Globus pallidus (tissue), 1 donor: Measurements from ENCODE around the gene GRM4.

ENCODE experiments used
- DNase-seq: peaks from one replicate; pipeline ENCODE4 v3.0.0-alpha.2; 2015; ENCODE audit warnings: low spot score

The GRM4 gene

DNA sequence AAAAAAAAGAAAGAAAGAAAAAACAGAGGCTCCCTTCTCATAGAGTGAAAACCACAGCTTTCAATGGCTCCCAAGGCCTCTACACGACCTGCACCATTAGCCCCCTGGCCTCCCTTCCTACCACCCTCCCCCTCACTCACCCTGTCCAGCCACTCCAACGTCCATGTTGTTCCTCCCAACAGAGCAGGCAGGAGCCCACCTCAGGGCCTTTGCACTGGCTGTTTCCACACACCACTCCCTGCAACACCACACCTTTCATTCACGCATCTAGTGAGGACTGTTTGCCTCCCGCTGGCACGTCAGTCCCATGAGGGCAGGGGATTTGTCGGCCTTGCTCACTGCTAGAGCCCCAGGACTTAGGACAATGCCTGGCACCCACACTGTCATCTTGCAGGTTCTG lies 39.5 kb downstream of the GRM4 start:
- no peak for DNase-seq

DNA sequence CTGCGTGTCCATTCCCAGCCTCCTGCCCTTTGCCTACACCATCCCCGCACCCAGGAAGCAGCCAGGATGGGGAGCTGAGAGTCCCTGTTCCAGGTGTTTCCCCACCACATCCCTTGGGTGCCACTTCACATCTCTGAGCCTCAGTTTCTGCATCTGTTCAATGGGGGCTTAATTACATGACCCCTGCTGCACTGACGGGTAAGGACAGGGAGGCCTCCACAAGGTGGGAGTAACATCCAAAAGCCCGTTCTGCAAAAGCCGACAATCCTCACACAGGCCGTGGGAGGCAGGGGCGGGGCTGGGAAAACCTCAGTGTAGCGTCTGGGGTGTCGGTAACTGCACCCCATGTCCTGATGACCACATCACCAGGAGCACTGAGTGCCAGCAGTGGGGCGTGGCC lies 41.3 kb downstream of the GRM4 start:
- DNase-seq = no peak

DNA sequence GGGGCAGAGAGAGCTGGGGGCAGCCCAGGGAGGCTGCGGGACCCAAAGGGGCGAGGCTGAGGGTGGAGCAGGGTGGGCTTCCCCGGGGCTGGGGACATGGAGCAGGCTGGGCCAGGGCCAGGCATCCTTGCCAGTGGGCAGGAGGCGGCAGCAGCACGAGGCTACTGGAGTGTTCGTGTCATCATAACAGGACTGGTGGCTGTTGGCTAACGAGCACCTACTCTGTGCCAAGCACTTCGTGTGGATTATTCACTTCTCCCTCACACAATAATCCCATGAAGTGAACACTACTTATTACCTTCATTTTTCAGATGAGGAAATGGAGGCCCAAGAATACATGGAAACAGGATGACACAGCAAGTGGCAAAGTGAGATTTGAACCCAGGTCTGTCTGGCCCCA lies 41.7 kb downstream of the GRM4 start:
- DNase-seq = no peak

DNA sequence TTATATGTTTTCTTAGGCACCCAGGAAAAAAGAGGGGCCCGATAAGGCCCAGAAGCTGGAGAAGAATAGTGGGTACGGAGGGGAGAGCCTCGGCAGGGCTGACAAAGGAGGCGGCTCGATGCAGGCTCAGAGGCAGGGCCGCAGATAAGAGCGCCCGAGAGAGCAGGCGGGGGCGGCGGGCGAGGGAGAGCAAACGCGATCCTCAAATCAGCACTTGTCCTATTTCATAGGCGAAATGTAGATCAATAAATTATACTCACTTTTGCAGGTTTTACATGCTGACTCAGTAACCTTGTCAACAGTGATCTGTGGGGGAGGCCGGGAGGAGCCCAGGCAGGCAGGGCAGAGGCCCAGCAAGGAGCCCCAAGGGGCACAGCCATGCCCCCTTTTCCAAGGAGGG lies 42.6 kb downstream of the GRM4 start:
- no peak for DNase-seq

DNA sequence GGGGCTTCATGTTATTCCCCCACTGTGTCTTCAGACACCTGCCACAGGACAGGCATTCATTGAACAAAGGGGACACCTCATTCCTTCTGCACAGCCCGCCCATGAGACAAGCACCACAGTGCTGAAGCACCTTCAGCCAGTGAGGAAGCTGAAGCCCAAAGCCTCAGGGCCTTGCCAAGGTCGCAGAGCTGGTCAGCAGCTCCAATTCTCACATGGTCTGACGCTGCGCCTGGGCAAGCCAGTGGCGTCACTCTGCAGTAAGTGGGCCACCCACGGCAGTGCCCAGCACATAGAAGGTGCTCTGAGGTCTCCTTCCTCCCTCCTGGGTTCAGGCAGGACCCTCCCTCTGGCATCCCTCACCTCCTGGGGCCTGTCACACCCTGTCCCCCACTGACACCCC lies 43.2 kb downstream of the GRM4 start:
- no peak for DNase-seq

DNA sequence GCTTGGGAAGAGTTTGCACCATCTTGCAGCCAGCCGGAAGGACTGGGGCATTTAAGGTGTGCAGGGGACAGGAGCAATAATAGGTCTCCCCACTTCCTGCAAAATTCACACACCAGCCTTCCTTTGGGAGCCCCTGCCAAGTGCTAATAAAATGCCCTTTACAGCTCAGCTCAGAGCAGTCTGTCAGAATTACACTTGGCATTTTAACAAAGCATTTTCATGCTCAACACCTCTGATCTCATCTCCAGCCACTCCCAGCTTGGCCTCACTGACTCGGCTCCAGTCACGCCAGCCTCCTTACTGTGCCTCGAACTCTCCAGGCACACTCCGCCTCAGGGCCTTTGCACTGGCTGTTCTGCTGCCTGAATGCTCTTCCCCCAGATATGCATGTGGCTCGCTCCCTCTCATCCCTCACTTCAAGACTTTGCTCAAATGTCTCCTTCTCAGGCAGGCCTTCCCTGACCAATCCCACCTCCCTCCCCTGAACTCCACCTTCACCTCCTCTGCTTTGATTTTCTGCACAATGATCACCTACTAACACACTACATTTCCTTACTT lies 43.7 kb downstream of the GRM4 start:
- DNase-seq = no peak

DNA sequence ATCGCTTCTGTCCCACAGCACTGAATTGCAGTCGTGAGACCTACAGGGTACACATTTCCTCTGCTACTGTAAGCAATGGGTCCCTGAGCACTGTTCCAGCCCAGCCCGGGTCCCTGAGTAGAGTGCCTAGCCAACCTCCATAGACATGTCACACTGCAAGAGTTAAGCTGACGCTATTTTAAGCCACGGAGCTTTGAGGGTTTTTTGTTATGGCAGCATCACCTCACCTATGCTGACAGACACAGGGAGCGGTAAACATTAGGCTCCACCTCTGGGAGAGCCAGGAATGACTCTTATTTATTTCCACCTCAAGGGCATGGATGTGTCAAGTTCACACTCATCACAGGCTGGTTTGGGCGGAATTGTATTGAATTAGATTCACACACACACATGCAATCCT lies 45.1 kb downstream of the GRM4 start:
- no peak for DNase-seq

DNA sequence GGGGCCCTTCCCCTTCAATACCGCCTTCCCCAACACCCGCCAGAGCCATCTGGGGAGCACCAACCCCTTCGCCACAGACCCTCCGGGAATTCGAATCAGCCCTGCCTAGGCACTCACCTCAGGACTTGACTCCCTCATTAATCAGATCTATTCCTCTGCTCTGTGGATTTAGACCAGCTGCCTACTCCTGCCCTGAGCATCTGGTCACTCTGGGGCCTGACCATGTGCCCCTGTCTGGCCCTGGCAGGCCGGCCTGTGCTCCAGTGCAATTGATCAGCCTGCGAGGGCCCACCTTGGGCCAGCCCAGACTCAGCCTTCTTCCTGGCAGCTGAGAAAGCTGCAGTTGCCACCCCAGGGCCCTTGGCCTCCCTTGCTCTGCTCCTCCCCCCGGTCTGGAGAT lies 46.0 kb downstream of the GRM4 start:
- no peak for DNase-seq

DNA sequence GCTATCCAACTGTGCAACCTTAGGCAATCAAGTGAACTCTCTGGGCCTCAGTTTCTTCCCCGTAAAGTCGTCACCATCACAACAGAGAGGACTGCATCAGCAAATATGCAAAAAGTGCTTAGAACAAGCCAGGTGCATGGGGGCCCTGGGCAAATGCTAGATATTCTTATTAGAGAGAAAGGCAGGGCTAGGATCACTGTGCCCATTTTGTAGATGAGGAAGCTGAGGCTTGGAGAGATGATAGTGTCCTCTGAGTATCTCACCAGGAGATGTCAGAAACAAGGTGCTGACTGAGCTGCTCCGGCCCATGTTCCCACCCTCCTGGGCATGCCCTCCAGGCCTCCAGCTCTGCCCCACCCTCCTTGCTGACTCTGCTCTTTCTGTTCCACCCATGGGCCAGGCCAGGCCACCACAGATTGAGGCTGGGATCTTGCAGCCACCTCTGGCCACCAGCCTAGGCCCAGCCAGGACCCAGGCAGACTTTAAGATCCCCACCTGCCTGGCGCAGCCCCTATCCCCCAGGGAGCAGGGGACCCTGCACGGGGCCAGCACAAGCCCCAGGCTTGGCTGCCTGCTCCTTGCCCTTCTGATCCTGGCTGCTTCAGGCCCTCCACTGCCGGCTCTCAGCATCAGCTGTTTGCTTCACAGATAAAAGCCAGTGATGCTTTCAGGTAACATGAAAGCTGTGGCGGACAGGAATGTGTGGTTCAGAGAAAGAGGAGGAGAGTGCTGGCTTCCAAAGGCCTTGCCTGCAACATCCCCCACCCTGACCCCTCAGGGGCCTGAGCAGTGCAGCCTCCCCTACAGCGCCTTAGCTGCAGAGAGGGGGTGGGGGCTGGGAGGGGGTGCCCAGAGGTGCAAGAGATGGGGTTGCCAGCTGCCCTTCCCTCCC lies 47.6 kb downstream of the GRM4 start:
- no peak for DNase-seq

DNA sequence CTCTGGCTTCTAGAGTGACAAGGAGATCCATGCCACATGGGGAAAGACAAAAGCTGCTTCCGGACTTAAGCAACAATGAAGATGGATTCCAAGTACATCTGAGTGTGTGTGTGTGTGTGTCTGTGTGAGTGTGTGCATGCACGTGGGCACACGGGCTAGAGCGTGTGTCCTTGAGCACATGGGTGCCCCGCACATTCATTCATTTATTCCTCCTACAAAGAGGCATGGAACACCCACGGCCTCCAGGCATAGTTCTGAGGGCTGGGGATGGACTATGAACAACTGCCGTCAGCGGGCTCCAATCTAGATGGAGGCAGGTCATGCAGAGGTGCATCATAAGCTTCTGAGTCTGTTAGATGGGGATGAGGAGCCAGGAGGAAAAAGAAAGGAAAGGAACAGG lies 49.1 kb downstream of the GRM4 start:
- no peak for DNase-seq

DNA sequence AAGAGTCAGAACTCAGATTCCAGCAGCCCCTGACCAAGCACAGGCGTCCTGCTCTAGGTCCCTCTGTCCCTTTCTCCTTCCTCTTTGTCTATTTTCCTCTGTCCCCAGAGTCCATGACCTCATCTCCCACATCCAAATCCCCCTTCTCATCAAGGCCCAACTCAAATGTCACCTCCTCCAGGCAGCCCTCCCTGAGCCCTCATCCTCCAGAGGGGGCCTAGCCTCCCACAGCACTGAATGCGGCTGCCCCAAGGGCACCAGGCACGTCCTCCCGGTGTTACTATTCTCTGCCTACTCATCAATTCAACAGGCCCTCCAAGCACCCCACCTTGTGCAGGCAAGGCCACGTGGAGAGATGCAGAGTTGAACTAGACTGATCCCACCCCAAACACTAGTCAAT lies 49.7 kb downstream of the GRM4 start:
- DNase-seq = no peak

DNA sequence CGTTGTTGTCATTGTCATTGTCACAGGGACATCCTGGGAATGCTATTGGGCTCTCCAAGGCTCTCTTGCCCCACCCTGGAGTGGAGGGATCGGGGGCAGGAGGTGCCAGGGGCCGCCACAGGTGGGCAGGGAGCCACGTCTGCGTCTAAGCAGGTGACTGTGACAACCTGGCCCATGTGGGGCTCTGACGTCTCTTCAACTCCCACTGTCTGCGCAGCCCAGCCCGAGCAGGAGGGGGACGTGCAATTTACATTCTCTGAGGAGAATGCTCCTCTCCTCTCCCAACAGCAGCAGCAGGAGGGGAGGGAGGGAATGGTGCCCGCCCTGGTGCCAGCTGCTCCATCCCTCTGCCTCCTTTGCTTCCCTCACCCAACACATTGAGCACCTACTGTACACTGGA lies 50.1 kb downstream of the GRM4 start:
- DNase-seq = no peak

DNA sequence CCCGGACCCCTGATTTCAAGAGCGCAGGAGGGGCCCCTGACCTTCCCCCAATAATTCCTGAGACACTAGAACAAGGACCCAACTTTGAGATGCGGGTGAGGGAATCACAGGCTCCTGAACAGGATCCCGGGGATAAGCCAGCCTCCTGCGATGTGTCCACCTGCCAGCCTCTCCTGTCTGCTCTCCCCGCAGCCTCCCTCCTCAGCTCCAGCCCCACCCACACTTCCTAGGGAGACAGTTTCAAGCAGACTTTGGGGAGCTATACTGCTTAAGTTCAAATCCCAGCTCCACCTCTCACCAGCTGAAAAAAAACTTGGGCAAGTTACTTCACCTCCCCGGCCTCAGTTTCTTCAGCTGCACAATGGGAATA lies 50.8 kb downstream of the GRM4 start:
- no peak for DNase-seq

DNA sequence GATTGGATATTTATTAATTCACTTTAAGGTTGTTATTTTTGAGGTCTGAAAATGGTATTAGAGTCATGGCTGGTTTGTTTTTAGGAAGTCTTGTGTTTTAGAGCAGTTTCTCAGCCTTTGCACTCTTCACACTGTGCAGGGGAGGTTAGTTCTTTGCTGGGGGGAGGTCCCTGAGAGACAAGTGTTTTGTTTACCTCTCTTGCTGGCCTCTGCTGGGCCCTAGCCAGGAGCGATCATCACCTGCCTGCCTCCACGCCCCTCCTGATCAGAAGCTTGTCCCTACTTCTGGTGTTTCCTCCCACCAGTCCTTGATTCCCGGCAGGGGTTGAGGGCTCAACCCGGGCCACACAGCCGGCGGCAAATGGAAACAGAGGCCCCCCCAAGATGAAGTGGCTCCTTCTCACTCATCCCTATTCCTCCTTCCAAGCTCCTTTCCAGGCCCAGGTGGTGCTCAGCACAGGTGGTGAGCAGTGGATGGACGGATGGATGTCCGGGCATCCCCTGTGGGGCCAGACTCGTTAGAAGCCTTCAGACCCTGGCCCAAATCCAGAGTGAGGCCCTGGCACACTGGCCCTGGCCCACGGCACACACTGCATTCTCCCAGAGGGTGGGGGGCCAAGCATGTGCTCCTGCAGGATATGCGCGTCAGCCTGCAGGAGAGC lies 51.3 kb downstream of the GRM4 start:
- DNase-seq = no peak

DNA sequence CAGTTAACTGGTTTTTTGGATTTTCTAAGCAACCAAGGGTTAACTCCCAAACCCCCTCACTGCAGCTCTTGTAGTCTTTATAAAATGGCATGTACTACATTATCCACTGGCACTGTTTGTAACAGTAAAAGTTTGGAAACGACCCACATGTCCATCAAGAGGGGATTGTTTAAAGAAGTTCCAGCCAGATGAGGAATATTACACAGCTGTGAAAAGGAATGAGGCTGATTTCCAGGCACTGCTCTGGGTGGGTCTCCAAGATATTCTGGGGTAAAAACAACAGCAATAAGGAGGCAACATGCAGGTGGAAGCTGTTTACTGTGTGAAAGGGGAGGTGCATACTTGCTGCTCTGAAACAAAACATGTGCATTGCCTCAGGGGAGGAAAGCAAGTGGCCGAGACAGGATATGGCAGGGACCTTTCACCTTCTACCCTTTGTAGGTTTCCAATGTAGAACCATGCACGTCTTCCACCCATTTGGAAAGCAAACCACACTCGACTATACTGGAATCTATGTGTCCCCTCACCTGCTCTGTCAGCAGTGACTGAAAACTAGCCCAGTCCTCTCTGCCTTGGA lies 51.9 kb downstream of the GRM4 start:
- DNase-seq = no peak

DNA sequence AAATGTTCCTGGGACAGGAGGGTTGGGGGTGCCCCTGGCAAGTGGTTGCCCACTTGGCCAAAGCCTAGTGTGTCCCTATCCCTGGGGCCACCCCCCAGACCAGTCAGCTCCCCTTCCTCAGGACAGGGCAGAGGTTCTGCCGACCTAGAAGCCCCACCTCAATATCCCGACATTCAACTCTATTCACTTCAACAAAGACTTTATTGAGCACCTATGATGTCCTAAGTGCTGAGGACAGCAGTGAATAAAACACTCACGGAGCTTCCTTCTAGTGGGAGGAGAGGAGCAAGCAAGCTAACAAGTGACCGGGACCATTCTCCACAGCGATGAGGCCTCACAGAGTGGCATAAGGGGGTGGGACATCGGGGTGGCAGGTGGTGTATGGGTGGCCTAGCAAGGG lies 52.7 kb downstream of the GRM4 start:
- DNase-seq = no peak

DNA sequence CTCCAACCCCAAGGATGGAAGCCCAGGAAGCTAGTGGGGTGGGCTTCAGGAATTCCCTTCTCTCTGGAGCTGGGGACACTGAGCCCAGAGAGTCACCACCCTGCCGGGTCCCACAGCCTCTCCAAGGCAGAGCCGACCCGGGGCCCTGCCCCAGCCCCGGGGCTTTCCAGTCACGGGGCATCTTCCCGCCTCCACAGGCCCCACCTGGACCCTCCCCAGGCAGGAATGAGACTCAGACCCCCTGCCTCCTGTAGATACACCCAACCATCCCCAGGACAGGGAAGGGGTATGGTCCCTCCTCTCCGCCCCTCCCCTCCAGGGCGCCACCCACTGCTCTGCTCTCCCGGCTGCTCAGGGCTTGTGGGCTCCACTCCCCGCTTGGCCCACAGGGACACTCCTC lies 53.3 kb downstream of the GRM4 start:
- DNase-seq = no peak

DNA sequence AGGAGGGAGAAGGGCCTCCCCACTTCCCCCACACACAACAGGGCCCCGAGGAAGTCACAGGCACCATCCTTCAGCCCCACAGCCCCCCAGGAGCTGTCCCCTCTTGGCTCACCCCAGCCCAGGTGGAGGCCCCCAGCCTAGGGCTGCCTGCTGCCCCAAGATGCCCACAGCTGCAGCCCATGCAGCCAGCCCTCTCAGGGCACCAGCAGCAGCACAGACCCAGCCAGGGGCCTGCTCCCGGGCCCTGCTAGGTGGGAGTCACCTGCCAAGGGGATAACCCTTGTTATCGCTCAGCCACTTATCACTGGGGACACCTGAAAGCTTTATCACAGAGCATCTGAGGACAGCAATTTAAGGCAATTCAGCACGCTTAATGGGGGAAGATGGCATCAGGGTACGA lies 55.0 kb downstream of the GRM4 start:
- DNase-seq = no peak

DNA sequence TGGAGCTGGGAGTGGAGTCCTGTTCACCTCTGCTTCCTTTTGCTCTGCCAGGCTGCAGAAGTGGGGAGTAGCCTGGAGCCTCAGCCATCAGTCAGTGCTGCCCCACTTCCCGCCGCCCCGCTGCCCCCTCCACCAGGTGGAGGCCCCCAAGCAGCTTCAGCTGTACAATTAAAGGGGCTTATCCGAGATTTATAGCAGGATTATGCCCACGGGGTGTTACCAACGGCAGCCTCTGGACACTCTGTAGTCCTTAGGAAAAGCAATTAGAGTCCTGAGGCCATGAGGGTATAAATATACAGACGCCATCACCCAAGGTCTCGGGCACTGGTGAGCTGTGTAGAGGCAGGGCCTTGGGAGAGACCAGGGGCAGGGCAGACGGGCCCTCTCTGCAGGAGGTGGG lies 55.4 kb downstream of the GRM4 start:
- no peak for DNase-seq

DNA sequence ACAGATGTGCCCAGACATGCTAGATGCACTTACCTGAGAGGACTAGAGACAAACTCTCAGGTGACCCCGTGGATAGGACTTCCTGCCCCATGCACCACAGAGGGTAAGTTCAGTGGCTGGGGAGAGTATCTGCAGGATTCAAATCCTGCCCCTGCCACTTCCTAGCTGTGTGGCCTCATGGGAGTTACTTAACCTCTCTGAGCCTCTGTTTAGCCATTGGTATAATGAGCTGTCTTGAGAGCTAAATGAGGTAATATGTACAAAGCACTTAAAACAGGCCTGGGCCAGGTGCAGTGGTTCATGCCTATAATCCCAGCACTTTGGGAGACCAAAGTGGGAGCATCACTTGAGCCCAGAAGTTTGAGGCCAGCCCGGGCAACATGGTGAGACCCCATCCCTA lies 59.3 kb downstream of the GRM4 start:
- DNase-seq = no peak

DNA sequence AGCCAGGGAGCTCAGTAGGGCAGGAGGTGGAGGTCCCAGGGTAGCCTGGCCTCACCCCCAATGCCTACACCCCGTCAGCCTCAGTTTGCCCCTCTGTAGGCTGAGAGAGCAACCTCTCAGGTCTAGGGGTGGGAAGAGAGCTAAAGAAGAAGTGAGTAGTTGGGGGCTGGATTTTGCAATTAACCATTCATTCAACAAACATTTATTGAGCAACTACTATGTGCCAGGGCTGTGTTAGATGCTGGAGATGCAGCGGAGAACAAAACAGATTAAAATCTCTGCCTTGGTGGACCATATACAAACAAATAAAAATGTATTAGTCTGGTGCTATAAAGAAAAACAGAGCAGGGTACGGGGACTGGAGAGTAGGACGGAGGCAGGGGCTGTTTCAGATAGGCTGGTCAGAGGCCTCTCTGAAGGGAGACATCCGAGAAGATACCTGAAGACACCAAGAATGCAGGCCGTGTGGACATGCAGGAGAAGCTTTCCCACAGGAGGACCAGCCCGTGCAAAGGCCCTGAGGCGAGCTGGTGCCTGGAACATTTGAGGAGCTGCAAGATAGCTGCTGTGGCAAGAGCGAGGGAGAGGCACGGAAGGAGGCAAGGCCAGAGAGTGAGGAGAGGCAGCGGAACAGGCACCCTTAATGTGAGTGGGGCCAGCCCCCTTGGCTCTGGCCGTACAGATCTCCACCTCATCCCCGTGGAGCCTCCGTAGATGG lies 60.3 kb downstream of the GRM4 start:
- no peak for DNase-seq

DNA sequence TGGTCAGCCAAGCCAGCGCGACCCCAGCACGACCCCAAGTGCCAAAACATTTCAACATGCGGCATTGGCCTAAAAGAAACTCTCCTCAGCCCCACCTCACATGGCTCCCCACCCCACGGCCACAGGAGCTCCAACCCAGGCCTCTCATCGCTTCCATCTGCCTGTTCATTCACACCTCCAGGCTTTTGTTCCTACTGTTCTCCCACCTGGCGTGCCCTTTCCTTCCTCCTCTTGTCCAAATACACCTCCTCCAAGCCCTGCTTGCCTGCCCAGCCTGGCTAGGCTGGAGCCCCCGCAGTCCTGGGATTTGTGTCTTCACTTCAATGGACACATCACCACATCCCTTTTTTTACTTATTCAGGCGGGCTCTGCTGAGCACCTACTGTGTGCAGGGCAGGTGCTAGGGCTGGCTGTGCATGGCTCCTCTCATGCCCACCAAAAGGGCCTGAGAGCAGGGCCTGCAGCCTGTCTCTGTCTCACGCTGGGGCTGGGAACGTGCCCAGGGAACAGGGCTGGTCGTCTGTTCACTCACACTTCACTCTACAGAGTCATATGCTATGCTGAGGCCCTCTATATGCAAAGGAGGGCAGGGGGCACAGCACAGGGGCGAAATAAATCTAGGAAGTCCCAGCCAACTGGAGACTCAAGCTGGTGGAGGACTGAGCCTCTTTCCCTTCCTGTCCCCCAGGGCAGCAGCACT lies 61.1 kb downstream of the GRM4 start:
- no peak for DNase-seq
